CD4-positive, alpha-beta T cell (primary cell): ENCODE data around the gene RAVER1. TPM values are rescaled to one million over a fixed set of nuclear protein-coding genes. Genes with fewer than 3 reads are reported as not detected.

Experiments used
- ATAC-seq: fragments of 200-7000 bp; cut with Tn5 transposase; one replicate; pipeline ENCODE4 v1.10.0; 2022; ENCODE audit warnings: mild to moderate bottlenecking; ENCODE audit not compliant: poor library complexity
- CTCF ChIA-PET: fragments of 350-600 bp; sonication (Branson Sonifier 250); formaldehyde crosslinking; loops from one replicate; lab custom pipeline; 2021; ENCODE audit warnings: antibody characterized with exemption, inconsistent platforms; lab: Charles Lee
- POLR2A ChIA-PET: fragments of 350-600 bp; sonication (Branson Sonifier 250); formaldehyde crosslinking; loops from one replicate; lab custom pipeline; 2021; ENCODE audit warnings: antibody characterized with exemption, inconsistent platforms; lab: Charles Lee
- DNase-seq, 14 experiments: peaks; one replicate each; pipeline ENCODE4 v3.0.0-alpha.2; 2013 to 2020; ENCODE audit warnings: mixed read lengths in 2 of 14
- H3K27ac ChIP-seq, 2 donors: one replicate each; pipeline versions ENCODE4 v1.5.1 to v1.7.0; 2013; ENCODE audit warnings: low read length in 2 of 2, low read depth in 1 of 2, mild to moderate bottlenecking in 1 of 2
- H3K27me3 ChIP-seq, 2 experiments: 1 replicate in 1 of 2; 2 replicates in 1 of 2; pipeline versions ENCODE4 v1.6.1 to v1.7.0; 2013; ENCODE audit warnings: low read length in 2 of 2, control low read depth in 1 of 2, mild to moderate bottlenecking in 1 of 2, moderate library complexity in 1 of 2; ENCODE audit not compliant: insufficient read depth in 2 of 2, control insufficient read depth in 1 of 2
- H3K36me3 ChIP-seq: one replicate; pipeline ENCODE4 v1.6.1; 2013; ENCODE audit warnings: low read length, control low read depth; ENCODE audit not compliant: insufficient read depth
- H3K4me1 ChIP-seq: one replicate; pipeline ENCODE4 v1.6.1; 2013; ENCODE audit warnings: low read length, control low read depth; ENCODE audit not compliant: insufficient read depth
- H3K4me3 ChIP-seq: one replicate; pipeline ENCODE4 v1.5.1; 2013; ENCODE audit warnings: mild to moderate bottlenecking, low read length, moderate library complexity
- H3K9me3 ChIP-seq, 2 experiments: 1 replicate in 1 of 2; 2 replicates in 1 of 2; pipeline versions ENCODE4 v1.6.1 to v1.7.0; 2013; ENCODE audit warnings: low read length in 2 of 2, mild to moderate bottlenecking in 2 of 2, control low read depth in 1 of 2, moderate library complexity in 1 of 2; ENCODE audit not compliant: control insufficient read depth in 1 of 2, insufficient read depth in 1 of 2
- H3K27ac Mint-ChIP-seq: one replicate; pipeline ENCODE4 v1.8.0; 2020; ENCODE audit warnings: mixed read lengths
- H3K27me3 Mint-ChIP-seq: one replicate; pipeline ENCODE4 v1.8.0; 2021; ENCODE audit warnings: mixed read lengths
- H3K36me3 Mint-ChIP-seq: one replicate; pipeline ENCODE4 v1.8.0; 2021; ENCODE audit warnings: low read depth, mixed read lengths
- H3K4me1 Mint-ChIP-seq: one replicate; pipeline ENCODE4 v1.8.0; 2021; ENCODE audit warnings: low read depth, mixed read lengths
- H3K4me3 Mint-ChIP-seq: one replicate; pipeline ENCODE4 v1.8.0; 2020; ENCODE audit warnings: mild to moderate bottlenecking, mixed read lengths
- H3K9me3 Mint-ChIP-seq: one replicate; pipeline ENCODE4 v1.8.0; 2020; ENCODE audit warnings: mixed read lengths
- CTCF ChIP-seq: fragments of 200-600 bp; IDR thresholded peaks from one replicate; pipeline ENCODE4 v1.8.0; 2022; ENCODE audit warnings: antibody characterized with exemption, mild to moderate bottlenecking
- intact Hi-C, 2 experiments: fragments of 100-400 bp; cut with DNase I in 1 of 2; cut with micrococcal nuclease in 1 of 2; formaldehyde crosslinking; loops; one replicate each; pipeline versions ENCODE4 v1.15.1 to v1.9.0; 2023 to 2025; cut with DNase I, micrococcal nuclease
- total RNA-seq, 174 experiments: library from RNA in 2 of 174; stranded (reverse) in 2 of 174; gene quantifications; one replicate each; pipeline ENCODE4 v1.2.3 and lab custom pipeline; 2021 to 2026

RAVER1 gene
- total RNA-seq, 2 experiments from 2014 or later: 20.5 to 21.3 TPM

- ATAC-seq (peak; percentile 71), DNase-seq (peak in 12 of 14 experiments; percentile 37 to 87 (median 56))
- intact Hi-C loops: loop anchor here in 1 of 2 experiments (5.0 kb wide), 1 partner anchor 43 kb away; the partner anchor contains the start of gene RAVER1
- CTCF ChIA-PET: interaction anchor here (0.8 to 3.1 kb wide), 5 partner anchors 18 to 127 kb away, joined by 3 to 10 read pairs (median 6); partner anchors contain the start of gene ICAM1
- H3K27me3 ChIP-seq: peaks cover 71% of the 10 kb centered on the region in 2 experiments
- H3K36me3 ChIP-seq: peaks cover 19% of the 10 kb centered on the region
- H3K27ac ChIP-seq: no peak overlapping the region
- Mint-ChIP-seq H3K27ac (no peak overlapping the region), H3K4me3 (peak overlapping the region; percentile 77), H3K36me3 (peaks cover 22% of the 10 kb centered on the region), H3K9me3 (no peaks in the 10 kb centered on the region), H3K27me3 (peaks cover 72% of the 10 kb centered on the region), H3K4me1 (peaks cover 73% of the 10 kb centered on the region)
- TF ChIP-seq CTCF: no peak
- POLR2A ChIA-PET: interaction anchor here (0.6 to 5.0 kb wide), 4 partner anchors 19 to 122 kb away, joined by 3 to 39 read pairs (median 4); partner anchors contain the start of gene ICAM1
- peaks cover 0 to 61% of the 10 kb centered on the region in 2 experiments for H3K9me3 ChIP-seq
- peak overlapping the region; percentile 48 for H3K4me3 ChIP-seq
- peaks cover 86% of the 10 kb centered on the region for H3K4me1 ChIP-seq
Observed at GRCh38 chr19:10289167-10289835, 44.0 kb downstream of the RAVER1 start.

GRCh38 chr19:10288662-10289166 is 44.6 kb downstream of the RAVER1 start:
- no peak for TF ChIP-seq CTCF
- CTCF ChIA-PET: interaction anchor here (1.7 to 3.1 kb wide), 3 partner anchors 18 to 128 kb away, joined by 6 to 10 read pairs (median 9); partner anchors contain the start of gene ICAM1
- H3K9me3 Mint-ChIP-seq: no peaks in the 10 kb centered on the region
- no peak overlapping the region for H3K27ac ChIP-seq
- DNase-seq: peak in 4 of 14 experiments; percentile 45 to 54 (median 48)
- H3K36me3 ChIP-seq: peaks cover 24% of the 10 kb centered on the region
- POLR2A ChIA-PET: interaction anchor here (1.1 to 5.0 kb wide), 3 partner anchors 18 to 100 kb away, joined by 3 to 39 read pairs (median 6); partner anchors contain the start of gene ICAM1
- peaks cover 22% of the 10 kb centered on the region for H3K36me3 Mint-ChIP-seq
- peaks cover 66% of the 10 kb centered on the region for H3K27me3 Mint-ChIP-seq
- intact Hi-C loops: loop anchor here in 1 of 2 experiments (5.0 kb wide), 1 partner anchor 44 kb away; the partner anchor contains the start of gene RAVER1
- peaks cover 73% of the 10 kb centered on the region for H3K4me1 Mint-ChIP-seq
- no peak for ATAC-seq
- peak overlapping the region; percentile 48 for H3K4me3 ChIP-seq
- H3K4me3 Mint-ChIP-seq: peak overlapping the region; percentile 77
- H3K27me3 ChIP-seq: peaks cover 65% of the 10 kb centered on the region in 2 experiments
- peaks cover 0 to 55% of the 10 kb centered on the region in 2 experiments for H3K9me3 ChIP-seq
- H3K4me1 ChIP-seq: peaks cover 80% of the 10 kb centered on the region
- no peak overlapping the region for H3K27ac Mint-ChIP-seq
